Measurements from ENCODE around the gene OR52B6.

Gene OR52B6

GRCh38 chr11:5618807-5619206 lies 38.1 kb downstream of the OR52B6 start:
- Mint-ChIP-seq H3K9me3 (no peaks in the 10 kb centered on the region), H3K4me3 (no peak overlapping the region), H3K27ac (no peak overlapping the region), H3K36me3 (no peaks in the 10 kb centered on the region), H3K4me1 (peaks cover 2% of the 10 kb centered on the region), H3K27me3 (no peaks in the 10 kb centered on the region)
- no peak for ATAC-seq

- H3K27ac Mint-ChIP-seq: no peak overlapping the region
- H3K27me3 Mint-ChIP-seq: no peaks in the 10 kb centered on the region
- H3K36me3 Mint-ChIP-seq: no peaks in the 10 kb centered on the region
- no peak overlapping the region for H3K4me3 Mint-ChIP-seq
- H3K9me3 Mint-ChIP-seq: no peaks in the 10 kb centered on the region
- H3K4me1 Mint-ChIP-seq: peaks cover 16% of the 10 kb centered on the region
- ATAC-seq: no peak
Observed at GRCh38 chr11:5620651-5621521, 40.2 kb downstream of the OR52B6 start.

- Mint-ChIP-seq H3K4me1 (peaks cover 23% of the 10 kb centered on the region), H3K27ac (no peak overlapping the region), H3K36me3 (peaks cover 4% of the 10 kb centered on the region), H3K9me3 (no peaks in the 10 kb centered on the region), H3K27me3 (no peaks in the 10 kb centered on the region), H3K4me3 (no peak overlapping the region)
- no peak for ATAC-seq
Observed at GRCh38 chr11:5621580-5621979, 40.9 kb downstream of the OR52B6 start.

GRCh38 chr11:5622802-5623201 lies 42.1 kb downstream of the OR52B6 start:
- Mint-ChIP-seq H3K9me3 (no peaks in the 10 kb centered on the region), H3K27me3 (no peaks in the 10 kb centered on the region), H3K36me3 (peaks cover 9% of the 10 kb centered on the region), H3K4me3 (no peak overlapping the region), H3K4me1 (peaks cover 34% of the 10 kb centered on the region), H3K27ac (no peak overlapping the region)
- no peak for ATAC-seq

GRCh38 chr11:5624489-5625279 lies 44.0 kb downstream of the OR52B6 start, which contains the start of gene TRIM34:
Gene TRIM34 (plus strand): TSS chr11:5625001. CDS start chr11:5632332, 7,331 bp downstream.
- ATAC-seq: peak; percentile 98
- Mint-ChIP-seq H3K27ac (peak within 1 kb of the TSS; percentile 76), H3K36me3 (peaks cover 16% of the 10 kb centered on the region), H3K27me3 (no peaks in the 10 kb centered on the region), H3K4me1 (peaks cover 41% of the 10 kb centered on the region), H3K4me3 (peak within 1 kb of the TSS; percentile 77), H3K9me3 (no peaks in the 10 kb centered on the region)

GRCh38 chr11:5625281-5625680 lies 44.6 kb downstream of the OR52B6 start:
- no peak for ATAC-seq

GRCh38 chr11:5626196-5626595 lies 45.5 kb downstream of the OR52B6 start:
- no peak for ATAC-seq
- Mint-ChIP-seq H3K4me1 (peaks cover 54% of the 10 kb centered on the region), H3K27me3 (no peaks in the 10 kb centered on the region), H3K9me3 (no peaks in the 10 kb centered on the region), H3K27ac (peak overlapping the region; percentile 76), H3K4me3 (peak overlapping the region; percentile 77), H3K36me3 (peaks cover 25% of the 10 kb centered on the region)

More at GRCh38 chr11:5625281-5625680, 44.6 kb downstream of the OR52B6 start:
- H3K36me3 Mint-ChIP-seq: peaks cover 20% of the 10 kb centered on the region
- H3K9me3 Mint-ChIP-seq: no peaks in the 10 kb centered on the region
- peak overlapping the region; percentile 76 for H3K27ac Mint-ChIP-seq
- H3K27me3 Mint-ChIP-seq: no peaks in the 10 kb centered on the region
- peaks cover 45% of the 10 kb centered on the region for H3K4me1 Mint-ChIP-seq
- H3K4me3 Mint-ChIP-seq: peak overlapping the region; percentile 77

- peak overlapping the region; percentile 96 for H3K27ac Mint-ChIP-seq
- peaks cover 60% of the 10 kb centered on the region for H3K4me1 Mint-ChIP-seq
- no peaks in the 10 kb centered on the region for H3K9me3 Mint-ChIP-seq
- H3K27me3 Mint-ChIP-seq: no peaks in the 10 kb centered on the region
- no peak for ATAC-seq
- H3K36me3 Mint-ChIP-seq: peaks cover 61% of the 10 kb centered on the region
- peak overlapping the region; percentile 58 for H3K4me3 Mint-ChIP-seq
Observed at GRCh38 chr11:5631417-5631816, 50.7 kb downstream of the OR52B6 start.
